ENCODE data around the gene SLC24A3. TPM values are rescaled to one million over a fixed set of nuclear protein-coding genes. Genes with fewer than 3 reads are reported as not detected.

Gene SLC24A3
- polyA plus RNA-seq, 1 experiment, result 1.7 TPM

GRCh38 chr20:19491241-19491640 lies 278.8 kb downstream of the SLC24A3 start:
- no peak for DNase-seq (ENCODE audit: low read depth)
- no peak for TF ChIP-seq CTCF (IDR thresholded peaks at IDR 0.05; ENCODE audit: insufficient read depth, low read depth, low read length)
- Histone ChIP-seq H3K27me3 (ENCODE audit: control insufficient read depth, insufficient read depth, low read length) (no peaks in the 10 kb centered on the region), H3K36me3 (ENCODE audit: control insufficient read depth, insufficient read depth, low read length) (no peaks in the 10 kb centered on the region), H3K4me3 (ENCODE audit: low read depth, low read length) (no peak overlapping the region)
- POLR2A ChIA-PET, result no interaction called here
- CTCF ChIA-PET, result no interaction called here

GRCh38 chr20:19492116-19492515 lies 279.7 kb downstream of the SLC24A3 start:
- no peak overlapping the region for H3K4me3 ChIP-seq (ENCODE audit: low read depth, low read length)
- H3K27me3 ChIP-seq (ENCODE audit: control insufficient read depth, insufficient read depth, low read length), result no peaks in the 10 kb centered on the region
- POLR2A ChIA-PET, result no interaction called here
- TF ChIP-seq CTCF (IDR thresholded peaks at IDR 0.05; ENCODE audit: insufficient read depth, low read depth, low read length), result no peak
- no peak for DNase-seq (ENCODE audit: low read depth)
- H3K36me3 ChIP-seq (ENCODE audit: control insufficient read depth, insufficient read depth, low read length), result no peaks in the 10 kb centered on the region
- CTCF ChIA-PET, result no interaction called here

- no peaks in the 10 kb centered on the region for H3K36me3 ChIP-seq (ENCODE audit: control insufficient read depth, insufficient read depth, low read length)
- H3K4me3 ChIP-seq (ENCODE audit: low read depth, low read length), result no peak overlapping the region
- TF ChIP-seq CTCF (IDR thresholded peaks at IDR 0.05; ENCODE audit: insufficient read depth, low read depth, low read length), result no peak
- no peaks in the 10 kb centered on the region for H3K27me3 ChIP-seq (ENCODE audit: control insufficient read depth, insufficient read depth, low read length)
- POLR2A ChIA-PET, result no interaction called here
- no peak for DNase-seq (ENCODE audit: low read depth)
- CTCF ChIA-PET, result no interaction called here
Measured at GRCh38 chr20:19492687-19493336, 280.4 kb downstream of the SLC24A3 start.

GRCh38 chr20:19493794-19494495 lies 281.5 kb downstream of the SLC24A3 start:
- H3K27me3 ChIP-seq (ENCODE audit: control insufficient read depth, insufficient read depth, low read length), result no peaks in the 10 kb centered on the region
- TF ChIP-seq CTCF (IDR thresholded peaks at IDR 0.05; ENCODE audit: insufficient read depth, low read depth, low read length), result no peak
- ChIA-PET CTCF (no interaction called here), POLR2A (no interaction called here)
- DNase-seq (ENCODE audit: low read depth), result no peak
- H3K36me3 ChIP-seq (ENCODE audit: control insufficient read depth, insufficient read depth, low read length), result no peaks in the 10 kb centered on the region
- no peak overlapping the region for H3K4me3 ChIP-seq (ENCODE audit: low read depth, low read length)

- CTCF ChIA-PET, result no interaction called here
- TF ChIP-seq CTCF (IDR thresholded peaks at IDR 0.05; ENCODE audit: insufficient read depth, low read depth, low read length), result no peak
- no peak overlapping the region for H3K4me3 ChIP-seq (ENCODE audit: low read depth, low read length)
- no peaks in the 10 kb centered on the region for H3K36me3 ChIP-seq (ENCODE audit: control insufficient read depth, insufficient read depth, low read length)
- DNase-seq (ENCODE audit: low read depth), result no peak
- POLR2A ChIA-PET, result no interaction called here
- H3K27me3 ChIP-seq (ENCODE audit: control insufficient read depth, insufficient read depth, low read length), result no peaks in the 10 kb centered on the region
Measured at GRCh38 chr20:19495905-19496703, 283.7 kb downstream of the SLC24A3 start.

Data from BJ (cell line).